K562 (cell line): Measurements from ENCODE around the gene ZNF195.

Source experiments
- CTCF ChIP-seq, 3 experiments: IDR thresholded peaks in 2 of 3; conservative IDR thresholded peaks in 1 of 3; 2 replicates each; pipeline ENCODE4 v1.5.1; 2011 to 2012; ENCODE audit warnings: low read length in 3 of 3, mild to moderate bottlenecking in 3 of 3, control low read depth in 2 of 3, improper control_type of control experiment in 1 of 3, inconsistent platforms in 1 of 3, low read depth in 1 of 3, mixed read lengths in 1 of 3, moderate library complexity in 1 of 3; ENCODE audit not compliant: insufficient read depth in 2 of 3
- GTF3C2 ChIP-seq: IDR thresholded peaks from 3 replicates; pipeline ENCODE4 v1.6.1; 2011; ENCODE audit warnings: borderline replicate concordance, mild to moderate bottlenecking, moderate library complexity; ENCODE audit not compliant: insufficient read length; ENCODE audit errors: extremely low read depth
- HDAC6 ChIP-seq: IDR thresholded peaks from 2 replicates; pipeline ENCODE4 v1.6.1; 2012; ENCODE audit warnings: low read depth, mild to moderate bottlenecking, control low read depth, inconsistent platforms, low read length, moderate library complexity
- HMGXB4 ChIP-seq: sonication (generic); formaldehyde crosslinking; IDR thresholded peaks from 2 replicates; pipeline ENCODE4 v1.8.1; 2023; ENCODE audit warnings: mild to moderate bottlenecking, missing genetic modification reagents
- OTX1 ChIP-seq: fragments of 450-650 bp; formaldehyde crosslinking; IDR thresholded peaks from 2 replicates; pipeline ENCODE4 v1.4.0; 2022; ENCODE audit warnings: mild to moderate bottlenecking
- POLR2AphosphoS5 ChIP-seq: IDR thresholded peaks from 2 replicates; pipeline ENCODE4 v1.6.1; 2011; ENCODE audit warnings: mild to moderate bottlenecking, low read depth, low read length, moderate library complexity; ENCODE audit not compliant: control insufficient read depth, insufficient read depth
- PTBP1 ChIP-seq: fragments of 200-400 bp; formaldehyde crosslinking; IDR thresholded peaks from 2 replicates; pipeline ENCODE4 v1.6.1; 2017; ENCODE audit warnings: low read depth, low read length
- RFX1 ChIP-seq: fragments of 450-650 bp; IDR thresholded peaks from 2 replicates; pipeline ENCODE4 v1.6.1; 2016; ENCODE audit warnings: mild to moderate bottlenecking, moderate library complexity
- TAF7 ChIP-seq: fragments of 450-650 bp; IDR thresholded peaks from 2 replicates; pipeline ENCODE4 v1.6.1; 2016; ENCODE audit warnings: missing genetic modification characterization, missing compliant biosample characterization
- USF1 ChIP-seq: sonication (generic); formaldehyde crosslinking; IDR thresholded peaks from 2 replicates; pipeline ENCODE4 v1.9.0; 2022; ENCODE audit warnings: mild to moderate bottlenecking, missing genetic modification reagents
- ZBTB7A ChIP-seq: IDR thresholded peaks from 2 replicates; pipeline ENCODE4 v1.6.1; 2011; ENCODE audit warnings: low read depth, mild to moderate bottlenecking, low read length, moderate library complexity, borderline replicate concordance; ENCODE audit not compliant: control insufficient read depth
- ZHX1 ChIP-seq: fragments of 150-350 bp; conservative IDR thresholded peaks from 2 replicates; pipeline ENCODE4 v1.6.1; 2014; ENCODE audit warnings: low read length
- ZNF12 ChIP-seq: sonication (generic); formaldehyde crosslinking; IDR thresholded peaks from 2 replicates; pipeline ENCODE4 v1.4.0; 2020; ENCODE audit warnings: mild to moderate bottlenecking, missing genetic modification reagents

- TF ChIP-seq CTCF (IDR thresholded peaks at IDR 0.05 in 2 of 3, conservative IDR thresholded peaks at IDR 0.05 in 1 of 3; ENCODE audit: insufficient read depth in 2 of 3, low read depth in 1 of 3, low read length in 3 of 3) (no peak), POLR2AphosphoS5 (no peak), ZBTB7A (no peak), TAF7 (tag) (no peak), OTX1 (CRISPR knock-in tag) (no peak), ZNF12 (no peak), USF1 (CRISPR knock-in tag) (no peak), RFX1 (no peak), GTF3C2 (no peak), HMGXB4 (CRISPR knock-in tag) (no peak), HDAC6 (no peak), ZHX1 (no peak), PTBP1 (no peak)
These were observed 31.8 kb downstream of the ZNF195 start for GRCh38 chr11:3347127-3347526.
